MM.1S (cell line): ENCODE data around the gene FBLN1.

ENCODE experiments used
- EZH2 ChIP-seq: fragments of 300-600 bp; sonication (generic); optimal IDR thresholded peaks from 2 replicates; pipeline ENCODE3; 2017; ENCODE audit warnings: low read depth, mild to moderate bottlenecking, antibody characterized with exemption, low read length, mixed read lengths
- TF ChIP-seq, protein P1 (sequence below): fragments of 300-600 bp; sonication (generic); IDR thresholded peaks from 2 replicates; pipeline ENCODE4 v1.5.1; 2016; ENCODE audit warnings: antibody characterized with exemption, low read length, mixed read lengths

DNA sequence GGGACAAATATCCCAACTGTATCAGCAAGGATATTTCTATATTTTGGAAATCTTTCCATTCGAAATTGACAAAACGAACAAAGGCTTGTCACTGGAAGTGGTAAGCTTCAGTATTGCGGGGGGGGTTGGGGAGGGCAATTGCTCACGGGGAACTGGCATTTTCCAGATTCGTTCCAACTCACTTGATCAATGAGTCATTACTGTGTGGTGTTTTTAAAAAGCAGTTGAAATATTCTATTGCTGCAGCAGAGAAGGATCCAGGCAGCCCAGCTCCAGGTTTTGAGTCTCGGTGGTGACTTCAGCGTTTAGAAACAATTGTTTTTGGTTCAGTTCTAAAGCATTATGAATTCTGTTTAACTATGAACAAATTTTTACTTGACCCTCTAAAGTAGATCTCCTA lies 33.8 kb upstream of the FBLN1 start:
- TF ChIP-seq, protein P1, sequence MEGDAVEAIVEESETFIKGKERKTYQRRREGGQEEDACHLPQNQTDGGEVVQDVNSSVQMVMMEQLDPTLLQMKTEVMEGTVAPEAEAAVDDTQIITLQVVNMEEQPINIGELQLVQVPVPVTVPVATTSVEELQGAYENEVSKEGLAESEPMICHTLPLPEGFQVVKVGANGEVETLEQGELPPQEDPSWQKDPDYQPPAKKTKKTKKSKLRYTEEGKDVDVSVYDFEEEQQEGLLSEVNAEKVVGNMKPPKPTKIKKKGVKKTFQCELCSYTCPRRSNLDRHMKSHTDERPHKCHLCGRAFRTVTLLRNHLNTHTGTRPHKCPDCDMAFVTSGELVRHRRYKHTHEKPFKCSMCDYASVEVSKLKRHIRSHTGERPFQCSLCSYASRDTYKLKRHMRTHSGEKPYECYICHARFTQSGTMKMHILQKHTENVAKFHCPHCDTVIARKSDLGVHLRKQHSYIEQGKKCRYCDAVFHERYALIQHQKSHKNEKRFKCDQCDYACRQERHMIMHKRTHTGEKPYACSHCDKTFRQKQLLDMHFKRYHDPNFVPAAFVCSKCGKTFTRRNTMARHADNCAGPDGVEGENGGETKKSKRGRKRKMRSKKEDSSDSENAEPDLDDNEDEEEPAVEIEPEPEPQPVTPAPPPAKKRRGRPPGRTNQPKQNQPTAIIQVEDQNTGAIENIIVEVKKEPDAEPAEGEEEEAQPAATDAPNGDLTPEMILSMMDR: no peak
- TF ChIP-seq EZH2: no peak
